AG08396 (cell line): ENCODE measurements around the gene TBC1D25.

Source experiments
- DNase-seq: peaks from one replicate; pipeline ENCODE4 v3.0.0; 2012; ENCODE audit warnings: low spot score, mixed read lengths

TBC1D25 gene

GRCh38 chrX:48601741-48602394, 62.4 kb downstream of the TBC1D25 start:
- DNase-seq = no peak

- DNase-seq = no peak
These were observed 65.2 kb downstream of the TBC1D25 start for GRCh38 chrX:48604701-48605100.

GRCh38 chrX:48606091-48606490, 66.6 kb downstream of the TBC1D25 start:
- DNase-seq = no peak

GRCh38 chrX:48611703-48612102, 72.2 kb downstream of the TBC1D25 start:
- DNase-seq = no peak
